ENCODE data around the gene ZNF587. TPM values are rescaled to one million over a fixed set of nuclear protein-coding genes. Genes with fewer than 3 reads are reported as not detected.

Gene ZNF587
- total and polyA plus RNA-seq, 2 of the 8 experiments (the other 6 are each of a cell fraction or from before 2014, with no cell fraction given): 18.1 to 42.1 TPM

GRCh38 chr19:57819475-57820148 lies 30.0 kb upstream of the ZNF587 start (continued):
- TF ChIP-seq BCL11A (IDR thresholded peaks at IDR 0.05; ENCODE audit: low read depth in 2 of 2, low read length in 2 of 2) (no peak), YY1 (IDR thresholded peaks at IDR 0.05; ENCODE audit: low read depth, low read length) (no peak; the same call in 1 of the 2 replicates), ATF2 (IDR thresholded peaks at IDR 0.05; ENCODE audit: low read length) (no peak), JUND (IDR thresholded peaks at IDR 0.05; ENCODE audit: low read length) (0 out of 2 replicates have a peak, but pooled peaks have one; percentile 15), POLR2AphosphoS5 (IDR thresholded peaks at IDR 0.05; ENCODE audit: low read depth, low read length) (peak; percentile 85), TAF7 (optimal IDR thresholded peaks at IDR 0.05; ENCODE audit: borderline replicate concordance, low read depth, low read length) (peak; percentile 36), CBX5 (IDR thresholded peaks at IDR 0.05; ENCODE audit: low read depth, low read length) (no peak), CHD7 (IDR thresholded peaks at IDR 0.05; ENCODE audit: insufficient replicate concordance, low read length) (no peak), KDM5A (IDR thresholded peaks at IDR 0.05; ENCODE audit: low read length) (peak; percentile 50; the same call in 1 of the 2 replicates)

Measured in H1 (cell line).